Dermis microvascular lymphatic vessel endothelial cell (primary cell): ENCODE results near the gene DAB2. TPM values are rescaled to one million over a fixed set of nuclear protein-coding genes. Genes with fewer than 3 reads are reported as not detected.
"Not testable (repeated sequence)": the region's sequence is repeated elsewhere in the genome, so short reads cannot be mapped to it uniquely, and the experiment has no call there.

Source experiments
- DNase-seq, 2 donors: peaks; one replicate each; pipeline versions ENCODE4 v3.0.0 to v3.0.0-alpha.2; 2010; ENCODE audit warnings: low read depth in 2 of 2
- total RNA-seq: library from RNA; depleted of rRNA; stranded (reverse); fragments of >200 nt; gene quantifications from 2 replicates; pipeline ENCODE4 v1.2.1, GENCODE V29; 2014

The DAB2 gene
- total RNA-seq, 1 donor from 2014 or later = 77.5 TPM

GRCh38 chr5:39349484-39349883 lies 75.3 kb downstream of the DAB2 start:
- no peak for DNase-seq

- no peak for DNase-seq
These were observed 82.3 kb downstream of the DAB2 start for GRCh38 chr5:39342460-39342859.

- DNase-seq = no peak
These were observed 82.9 kb downstream of the DAB2 start for GRCh38 chr5:39341896-39342295.

- no peak for DNase-seq
These were observed 84.3 kb downstream of the DAB2 start for GRCh38 chr5:39340506-39340905.

- no peak for DNase-seq
These were observed 87.4 kb downstream of the DAB2 start for GRCh38 chr5:39337252-39337915.

- not testable (repeated sequence) for DNase-seq
These were observed 90.5 kb downstream of the DAB2 start for GRCh38 chr5:39334296-39334695.

- no peak for DNase-seq
These were observed 91.7 kb downstream of the DAB2 start for GRCh38 chr5:39333104-39333503.

- no peak for DNase-seq
These were observed 92.9 kb downstream of the DAB2 start for GRCh38 chr5:39331861-39332381.

GRCh38 chr5:39328731-39329130 lies 96.0 kb downstream of the DAB2 start:
- DNase-seq = no peak

- no peak for DNase-seq
These were observed 101.2 kb downstream of the DAB2 start for GRCh38 chr5:39323542-39323941.

Other genes starting within 250 kb of the DAB2 start
- not detected in 2 replicates for gene FYB1, start 205.4 kb downstream of the DAB2 start, total RNA-seq
- gene C9, start 60.5 kb downstream of the DAB2 start, total RNA-seq = under 0.01 and 0.25 TPM in 2 replicates